ENCODE data around the gene CFAP74. TPM values are rescaled to one million over a fixed set of nuclear protein-coding genes. Genes with fewer than 3 reads are reported as not detected.

The CFAP74 gene, protein sequence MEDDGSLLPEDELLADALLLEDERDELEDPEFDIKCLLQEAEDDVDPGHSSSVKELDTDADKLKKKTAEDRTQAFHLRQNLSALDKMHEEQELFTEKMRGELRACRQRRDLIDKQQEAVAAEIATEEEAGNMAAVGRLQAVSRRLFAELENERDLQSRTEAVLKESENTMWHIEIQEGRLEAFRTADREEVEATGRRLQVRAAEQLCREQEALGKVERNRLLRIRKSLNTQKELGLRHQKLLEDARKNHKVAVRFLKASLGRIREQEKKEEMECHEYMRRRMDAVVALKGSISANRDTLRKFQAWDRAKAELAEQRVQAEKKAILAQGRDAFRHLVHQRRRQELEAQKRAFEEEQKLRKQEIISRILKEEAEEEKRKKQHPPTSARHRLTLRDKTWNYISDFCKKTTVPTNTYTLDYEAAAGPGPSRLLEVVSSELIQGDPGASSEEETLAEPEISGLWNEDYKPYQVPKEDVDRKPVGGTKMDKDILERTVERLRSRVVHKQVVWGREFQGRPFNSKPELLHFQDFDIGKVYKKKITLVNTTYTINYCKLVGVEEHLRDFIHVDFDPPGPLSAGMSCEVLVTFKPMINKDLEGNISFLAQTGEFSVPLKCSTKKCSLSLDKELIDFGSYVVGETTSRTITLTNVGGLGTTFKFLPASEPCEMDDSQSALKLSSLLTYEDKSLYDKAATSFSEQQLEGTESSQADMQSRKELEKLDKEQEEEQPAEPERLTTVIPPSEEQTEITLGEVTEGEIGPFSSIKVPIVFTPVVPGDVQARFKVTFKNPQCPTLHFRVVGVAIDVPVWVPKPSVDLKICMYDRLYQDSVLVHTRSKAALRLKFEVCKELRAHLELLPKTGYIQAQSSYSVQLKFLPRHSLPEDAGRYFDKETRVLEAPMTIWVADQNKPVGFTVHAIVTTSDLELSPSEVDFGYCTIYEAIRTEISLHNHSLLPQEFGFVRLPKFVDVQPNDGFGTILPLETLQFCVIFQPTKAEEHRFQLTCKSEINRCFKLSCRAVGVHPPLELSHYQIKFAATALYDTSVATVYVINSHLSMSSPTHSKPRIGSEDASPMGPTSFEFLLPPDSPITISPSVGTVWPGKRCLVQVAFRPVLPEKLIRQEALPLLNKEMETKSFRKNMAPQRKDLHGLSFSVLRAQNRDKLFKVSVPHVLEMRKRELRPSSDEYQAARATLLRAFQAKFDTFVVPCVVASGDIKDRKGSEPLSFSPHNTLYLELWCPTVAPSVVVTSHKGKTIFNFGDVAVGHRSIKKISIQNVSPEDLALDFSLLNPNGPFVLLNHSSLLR (N-terminal part only)
- total RNA-seq: not detected in 2 replicates

DNA sequence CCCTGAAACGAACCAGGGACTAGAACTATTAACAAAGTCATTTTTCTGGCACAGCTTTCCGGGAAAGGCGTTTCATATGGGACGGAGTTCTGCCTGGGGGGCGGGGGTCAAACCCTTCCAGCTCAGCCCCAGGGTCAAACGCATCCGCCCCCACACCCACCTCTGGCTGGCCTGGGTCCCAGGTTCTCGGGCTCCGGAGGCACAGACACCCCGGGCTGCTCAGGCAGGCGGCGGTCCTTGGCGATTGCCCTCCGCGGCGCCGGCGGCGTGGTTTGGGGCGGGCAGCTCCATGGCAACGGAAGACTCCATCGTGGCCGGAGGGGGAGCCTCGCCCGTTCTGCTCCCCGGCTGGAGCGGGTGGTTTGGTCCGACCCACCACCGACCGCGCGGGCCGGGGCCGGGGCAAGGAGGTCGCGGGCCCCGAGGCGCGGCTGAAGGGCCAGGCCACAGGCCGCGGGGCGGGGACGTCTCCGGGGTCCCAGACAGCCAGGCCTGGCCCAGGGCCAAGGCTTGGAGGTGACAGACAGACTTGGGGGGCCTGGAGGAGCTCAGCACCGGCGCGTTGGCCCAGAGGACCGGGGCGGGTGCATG is at the start of gene CFAP74:
Gene CFAP74 (minus strand): TSS at position 246 of the 591 bp plus-strand sequence. CDS start 12,830 bp downstream, outside the sequence.

DNA sequence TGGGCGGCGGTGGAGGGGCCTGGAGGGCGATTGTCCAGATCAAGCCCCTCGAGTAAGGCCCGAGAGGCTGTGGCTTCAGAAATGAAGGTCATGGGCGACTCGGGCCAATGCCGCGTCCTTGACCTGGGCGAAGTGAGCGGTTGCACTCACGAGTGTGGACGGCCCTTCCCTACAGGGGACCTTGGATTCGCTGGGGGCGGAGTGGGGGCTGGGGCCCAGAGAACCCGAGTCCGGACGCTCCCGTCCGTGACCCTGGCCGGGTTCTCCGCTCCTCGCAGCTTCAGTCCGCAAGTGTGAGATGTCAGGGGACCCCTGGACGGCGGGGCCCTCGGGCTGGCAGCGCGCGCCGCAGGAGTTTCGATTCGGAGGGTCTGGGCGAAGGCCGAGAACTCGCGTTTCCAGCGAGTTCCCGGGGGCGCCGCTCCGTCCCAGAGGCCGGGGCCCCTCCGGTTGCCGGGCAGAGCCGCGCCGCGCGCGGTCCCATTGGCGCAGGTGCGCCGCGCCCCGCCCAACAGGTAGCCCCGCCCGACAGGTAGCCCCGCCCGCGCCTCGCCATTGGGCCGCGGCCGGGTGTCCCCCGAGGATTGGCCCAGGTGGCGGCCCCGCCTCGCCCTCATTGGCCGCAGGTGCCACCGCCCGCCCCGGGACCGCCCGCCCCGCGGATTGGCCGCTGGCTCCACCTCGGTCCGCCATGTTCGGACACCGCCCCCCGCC is 46.3 kb upstream of the CFAP74 start, which contains the start of gene PRKCZ:
Gene PRKCZ (plus strand): TSS at position 694 of the 714 bp plus-strand sequence. CDS start 220 bp downstream, outside the sequence.

DNA sequence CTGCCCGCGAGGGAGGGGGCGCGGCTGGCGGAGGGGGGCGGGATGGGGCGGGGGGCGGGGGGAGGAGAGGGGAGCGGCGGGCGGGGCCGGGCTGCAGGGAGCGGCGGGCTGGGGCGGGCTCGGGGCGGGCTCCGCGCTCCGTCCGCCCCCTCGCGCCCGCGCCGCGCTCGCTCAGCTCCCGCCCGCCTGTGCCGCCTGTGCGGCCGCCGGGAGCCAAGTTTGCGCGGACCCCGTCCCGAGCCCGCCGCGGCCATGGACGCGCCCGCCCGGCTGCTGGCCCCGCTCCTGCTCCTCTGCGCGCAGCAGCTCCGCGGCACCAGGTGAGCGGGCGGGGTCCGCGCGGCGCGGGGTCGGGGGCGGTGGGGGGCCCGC is 15.6 kb upstream of the CFAP74 start, which contains the start of gene GABRD:
Gene GABRD (plus strand): TSS at position 174 of the 372 bp plus-strand sequence. CDS start 79 bp downstream, at position 253.

DNA sequence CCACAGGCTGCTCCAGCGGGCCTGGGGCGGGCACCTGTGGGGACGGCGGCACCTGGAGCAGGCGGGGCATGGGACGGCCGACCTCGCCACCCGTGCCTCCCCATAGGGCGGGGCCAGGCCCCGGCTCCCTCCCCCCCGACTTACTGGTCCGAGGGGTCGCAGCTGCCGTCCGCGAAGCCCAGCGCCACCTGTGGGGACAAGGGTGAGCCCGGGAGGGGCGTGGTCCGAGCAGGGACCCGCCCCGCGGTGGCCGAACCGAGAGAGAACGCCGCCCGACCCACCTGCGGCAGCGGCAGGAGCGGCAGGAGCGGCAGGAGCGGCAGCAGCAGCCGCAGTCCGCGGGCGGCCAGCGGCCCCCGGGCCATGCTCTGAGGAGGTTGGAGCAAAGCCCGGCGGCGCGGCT is 84.7 kb downstream of the CFAP74 start, which contains the start of gene TMEM52:
Gene TMEM52 (minus strand): TSS at position 379 of the 403 bp plus-strand sequence. CDS start 14 bp downstream, at position 365.

DNA sequence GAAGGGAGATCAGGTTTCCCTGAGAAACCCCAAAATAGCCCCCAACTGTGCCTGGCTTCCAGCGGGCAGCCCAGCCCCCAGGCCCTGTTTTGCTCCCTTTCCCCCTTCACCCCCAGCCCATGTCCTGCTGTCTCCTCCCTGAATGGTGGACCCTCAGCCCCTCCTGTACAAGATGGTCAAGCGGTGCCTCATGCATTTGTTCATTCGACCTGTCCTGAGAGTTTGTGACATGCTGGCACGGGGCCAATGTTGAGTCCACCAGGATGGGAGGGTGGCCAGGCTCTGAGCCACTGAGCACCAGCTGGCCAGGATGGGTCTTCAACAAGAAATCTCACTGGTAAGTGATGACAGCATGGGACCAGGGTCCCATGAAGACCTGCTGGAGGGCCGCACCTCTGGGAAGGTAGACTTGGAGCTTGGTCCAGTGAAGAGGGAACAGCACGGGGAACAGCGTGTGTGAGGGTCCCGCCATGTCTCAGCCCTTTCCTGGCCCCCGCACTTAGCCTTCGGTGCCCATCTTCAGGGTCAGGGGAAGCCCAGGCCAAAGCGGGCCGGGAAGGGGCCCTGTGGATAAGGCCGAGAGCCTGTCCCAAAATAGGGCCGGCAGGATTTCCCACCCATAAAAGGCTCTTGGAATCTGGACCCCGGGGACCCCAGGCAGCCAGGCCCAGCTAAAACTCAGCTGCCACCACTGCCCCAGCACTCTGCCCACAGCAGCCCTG is 88.5 kb downstream of the CFAP74 start, which contains the start of gene CALML6:
Gene CALML6 (plus strand): TSS at position 290 of the 722 bp plus-strand sequence. CDS start 21 bp downstream, at position 311.

DNA sequence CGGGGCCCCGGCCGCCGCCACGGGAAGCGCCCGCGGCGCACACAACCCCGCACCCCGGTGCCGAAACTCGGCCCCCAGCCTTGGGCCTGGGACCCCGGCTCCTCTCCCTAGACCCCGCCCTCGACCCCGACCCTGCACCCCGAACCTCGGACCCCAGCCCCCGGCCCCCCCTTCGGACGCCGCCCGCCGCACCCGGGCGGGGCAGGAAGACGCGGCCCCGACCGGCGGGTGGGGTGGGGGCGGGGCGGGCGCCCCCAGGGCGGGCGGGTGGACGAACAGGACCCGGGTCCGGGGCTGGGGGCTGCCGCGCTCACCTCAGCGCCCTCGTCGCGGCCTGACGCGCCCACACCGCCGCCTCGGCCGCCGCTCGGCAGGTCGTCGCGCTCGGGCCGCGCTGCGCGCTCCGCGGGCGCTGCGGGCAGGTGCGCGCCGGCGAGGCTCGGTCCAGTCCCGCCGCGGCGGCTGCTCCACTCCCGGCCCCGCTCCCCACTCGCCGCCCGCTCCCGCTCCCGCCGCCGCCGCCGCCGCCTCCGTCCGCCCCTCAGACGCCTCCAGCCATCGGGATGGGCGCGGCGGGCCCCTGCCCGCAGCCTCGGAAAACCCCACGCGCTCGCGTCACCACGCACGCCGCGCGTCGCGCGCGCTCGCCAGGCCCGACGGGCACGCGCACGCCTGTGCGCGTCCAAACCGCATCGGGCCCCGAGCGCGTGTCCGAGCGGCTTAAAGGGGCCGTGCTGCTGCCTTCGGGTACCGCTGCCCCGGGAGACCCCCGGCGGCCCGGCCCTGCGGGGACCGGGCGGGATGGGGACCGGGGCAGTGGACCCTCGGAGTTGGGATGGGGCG is 112.9 kb downstream of the CFAP74 start, which contains the start of gene GNB1:
Gene GNB1 (minus strand): TSS at position 582 of the 843 bp plus-strand sequence. CDS start 65,634 bp downstream, outside the sequence.

Other genes with a start within 250 kb of the CFAP74 start
- gene NADK, start 225.3 kb downstream of the CFAP74 start, total RNA-seq: 31.6 and 39.3 TPM in 2 replicates
- gene GNB1, start 112.7 kb downstream of the CFAP74 start, total RNA-seq: 66.0 and 119 TPM in 2 replicates
- gene CALML6, start 88.5 kb downstream of the CFAP74 start, total RNA-seq: 0.19 and 0.85 TPM in 2 replicates
- 0.19 TPM in 1 of 2 replicates, not detected in the other for gene TMEM52, start 84.5 kb downstream of the CFAP74 start, total RNA-seq
- gene GABRD, start 15.6 kb upstream of the CFAP74 start, total RNA-seq: not detected in 2 replicates
- 3.3 and 3.7 TPM in 2 replicates for gene PRKCZ, start 46.6 kb upstream of the CFAP74 start, total RNA-seq
- 19.6 and 21.7 TPM in 2 replicates for gene FAAP20, start 191.0 kb upstream of the CFAP74 start, total RNA-seq
- 19.7 and 29.9 TPM in 2 replicates for gene SKI, start 224.5 kb upstream of the CFAP74 start, total RNA-seq

Data from regular cardiac myocyte (primary cell).